ENCODE results near the gene SVOP.

The SVOP gene

GRCh38 chr12:108959748-108960655, 60.9 kb downstream of the SVOP start:
- Histone ChIP-seq H3K4me2 (ENCODE audit: low read length) (no peak overlapping the region), H3K36me3 (replicated peaks; ENCODE audit: low read depth, low read length) (no peaks in the 10 kb centered on the region), H3K9me3 (ENCODE audit: insufficient read depth, low read length) (no peaks in the 10 kb centered on the region), H3K27me3 (ENCODE audit: low read depth, low read length) (peaks cover 58% of the 10 kb centered on the region), H3K27ac (ENCODE audit: low read length) (no peak overlapping the region), H4K20me1 (ENCODE audit: insufficient read depth, low read length) (0 out of 2 replicates have a peak, but pooled peaks cover 2% of the 10 kb centered on the region), H3K4me1 (ENCODE audit: low read length) (no peaks in the 10 kb centered on the region), H3K4me3 (ENCODE audit: low read length) (no peak overlapping the region), H3K79me2 (ENCODE audit: low read length) (no peaks in the 10 kb centered on the region), H3K9ac (ENCODE audit: low read length) (no peak overlapping the region), H2AFZ (ENCODE audit: low read depth, low read length) (no peak overlapping the region)
- TF ChIP-seq EZH2phosphoT487 (IDR thresholded peaks at IDR 0.05; ENCODE audit: low read depth), result no peak
- TF ChIP-seq, protein P1, sequence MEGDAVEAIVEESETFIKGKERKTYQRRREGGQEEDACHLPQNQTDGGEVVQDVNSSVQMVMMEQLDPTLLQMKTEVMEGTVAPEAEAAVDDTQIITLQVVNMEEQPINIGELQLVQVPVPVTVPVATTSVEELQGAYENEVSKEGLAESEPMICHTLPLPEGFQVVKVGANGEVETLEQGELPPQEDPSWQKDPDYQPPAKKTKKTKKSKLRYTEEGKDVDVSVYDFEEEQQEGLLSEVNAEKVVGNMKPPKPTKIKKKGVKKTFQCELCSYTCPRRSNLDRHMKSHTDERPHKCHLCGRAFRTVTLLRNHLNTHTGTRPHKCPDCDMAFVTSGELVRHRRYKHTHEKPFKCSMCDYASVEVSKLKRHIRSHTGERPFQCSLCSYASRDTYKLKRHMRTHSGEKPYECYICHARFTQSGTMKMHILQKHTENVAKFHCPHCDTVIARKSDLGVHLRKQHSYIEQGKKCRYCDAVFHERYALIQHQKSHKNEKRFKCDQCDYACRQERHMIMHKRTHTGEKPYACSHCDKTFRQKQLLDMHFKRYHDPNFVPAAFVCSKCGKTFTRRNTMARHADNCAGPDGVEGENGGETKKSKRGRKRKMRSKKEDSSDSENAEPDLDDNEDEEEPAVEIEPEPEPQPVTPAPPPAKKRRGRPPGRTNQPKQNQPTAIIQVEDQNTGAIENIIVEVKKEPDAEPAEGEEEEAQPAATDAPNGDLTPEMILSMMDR (IDR thresholded peaks at IDR 0.05; ENCODE audit: low read depth, low read length), result no peak

- Histone ChIP-seq H3K79me2 (ENCODE audit: low read length) (no peaks in the 10 kb centered on the region), H3K27ac (ENCODE audit: low read length) (no peak overlapping the region), H3K9ac (ENCODE audit: low read length) (no peak overlapping the region), H4K20me1 (ENCODE audit: insufficient read depth, low read length) (0 out of 2 replicates have a peak, but pooled peaks cover 2% of the 10 kb centered on the region), H3K9me3 (ENCODE audit: insufficient read depth, low read length) (no peaks in the 10 kb centered on the region), H3K36me3 (replicated peaks; ENCODE audit: low read depth, low read length) (no peaks in the 10 kb centered on the region), H2AFZ (ENCODE audit: low read depth, low read length) (no peak overlapping the region), H3K4me2 (ENCODE audit: low read length) (no peak overlapping the region), H3K4me1 (ENCODE audit: low read length) (peaks cover 3% of the 10 kb centered on the region; the same call in 1 of the 2 replicates), H3K4me3 (ENCODE audit: low read length) (no peak overlapping the region), H3K27me3 (ENCODE audit: low read depth, low read length) (peaks cover 60% of the 10 kb centered on the region)
- no peak for TF ChIP-seq EZH2phosphoT487 (IDR thresholded peaks at IDR 0.05; ENCODE audit: low read depth)
- TF ChIP-seq, protein P1 (IDR thresholded peaks at IDR 0.05; ENCODE audit: low read depth, low read length), result no peak
Observed at GRCh38 chr12:108955225-108955835, 65.5 kb downstream of the SVOP start.

- Histone ChIP-seq H3K79me2 (ENCODE audit: low read length) (no peaks in the 10 kb centered on the region), H3K9ac (ENCODE audit: low read length) (no peak overlapping the region), H3K9me3 (ENCODE audit: insufficient read depth, low read length) (peaks cover 6% of the 10 kb centered on the region; the same call in 1 of the 2 replicates), H4K20me1 (ENCODE audit: insufficient read depth, low read length) (0 out of 2 replicates have a peak, but pooled peaks cover 2% of the 10 kb centered on the region), H3K36me3 (replicated peaks; ENCODE audit: low read depth, low read length) (no peaks in the 10 kb centered on the region), H3K4me1 (ENCODE audit: low read length) (peaks cover 3% of the 10 kb centered on the region; the same call in 1 of the 2 replicates), H3K27ac (ENCODE audit: low read length) (no peak overlapping the region), H3K4me3 (ENCODE audit: low read length) (no peak overlapping the region), H3K27me3 (ENCODE audit: low read depth, low read length) (peaks cover 62% of the 10 kb centered on the region), H2AFZ (ENCODE audit: low read depth, low read length) (no peak overlapping the region), H3K4me2 (ENCODE audit: low read length) (peak overlapping the region; percentile 33)
- TF ChIP-seq, protein P1 (IDR thresholded peaks at IDR 0.05; ENCODE audit: low read depth, low read length), result peak; percentile 91
- no peak for TF ChIP-seq EZH2phosphoT487 (IDR thresholded peaks at IDR 0.05; ENCODE audit: low read depth)
Observed at GRCh38 chr12:108950991-108951739, 69.7 kb downstream of the SVOP start.
